ENCODE results near the gene LDLRAD3. TPM values are rescaled to one million over a fixed set of nuclear protein-coding genes. Genes with fewer than 3 reads are reported as not detected.
A peak's percentile ranks its signal among the peaks of the same experiment; 100 is the strongest.

The LDLRAD3 gene
- total RNA-seq, 2 donors from 2014 or later = 19.2 to 30.6 TPM

GRCh38 chr11:36092314-36093030 lies 148.6 kb downstream of the LDLRAD3 start:
- H3K4me1 ChIP-seq (ENCODE audit: control insufficient read depth, insufficient read depth, low read length) = peaks cover 7% of the 10 kb centered on the region
- H3K4me3 ChIP-seq (ENCODE audit: low read length) = peak overlapping the region; percentile 51
- WGBS, 2 experiments (ENCODE audit: insufficient coverage in 1 of 2, insufficient read length in 1 of 2) = 52 to 57% methylated on average over 3 to 4 of the region's 4 CpGs
- H3K9me3 ChIP-seq (ENCODE audit: control insufficient read depth, low read length) = peaks cover 27% of the 10 kb centered on the region
- no peak overlapping the region for H3K4me3 Mint-ChIP-seq
- no peak overlapping the region for H3K9ac ChIP-seq (ENCODE audit: extremely low read depth, low read length, poor library complexity, severe bottlenecking)
- peaks cover 35% of the 10 kb centered on the region for H3K4me1 Mint-ChIP-seq
- H3K36me3 ChIP-seq (ENCODE audit: control insufficient read depth, insufficient read depth, low read length) = peaks cover 34% of the 10 kb centered on the region
- H3K9me3 Mint-ChIP-seq = peaks cover 16% of the 10 kb centered on the region
- peaks cover 59% of the 10 kb centered on the region for H3K36me3 Mint-ChIP-seq (ENCODE audit: low read depth)
- peak; percentile 71 for DNase-seq
- H3K27me3 Mint-ChIP-seq (ENCODE audit: insufficient read depth) = peaks cover 10% of the 10 kb centered on the region
- no peaks in the 10 kb centered on the region for H3K27me3 ChIP-seq (ENCODE audit: control insufficient read depth, insufficient read depth, low read length, poor library complexity, severe bottlenecking)
- H3K27ac Mint-ChIP-seq = peak overlapping the region; percentile 59
- no peak for TF ChIP-seq CTCF (conservative IDR thresholded peaks at IDR 0.05)
- H3K27ac ChIP-seq (ENCODE audit: low read depth, low read length) = no peak overlapping the region

- Mint-ChIP-seq H3K27ac (no peak overlapping the region), H3K36me3 (ENCODE audit: low read depth) (peaks cover 56% of the 10 kb centered on the region), H3K4me1 (peaks cover 46% of the 10 kb centered on the region), H3K4me3 (no peak overlapping the region), H3K27me3 (ENCODE audit: insufficient read depth) (peaks cover 2% of the 10 kb centered on the region), H3K9me3 (peaks cover 16% of the 10 kb centered on the region)
- WGBS, 2 experiments (ENCODE audit: insufficient coverage in 1 of 2, insufficient read length in 1 of 2) = 95 to 100% methylated on average over 3 to 4 of the region's 4 CpGs
- peaks cover 30% of the 10 kb centered on the region for H3K36me3 ChIP-seq (ENCODE audit: control insufficient read depth, insufficient read depth, low read length)
- no peak overlapping the region for H3K9ac ChIP-seq (ENCODE audit: extremely low read depth, low read length, poor library complexity, severe bottlenecking)
- no peaks in the 10 kb centered on the region for H3K27me3 ChIP-seq (ENCODE audit: control insufficient read depth, insufficient read depth, low read length, poor library complexity, severe bottlenecking)
- peak overlapping the region; percentile 42 for H3K4me3 ChIP-seq (ENCODE audit: low read length)
- no peak for TF ChIP-seq CTCF (conservative IDR thresholded peaks at IDR 0.05)
- peaks cover 11% of the 10 kb centered on the region for H3K4me1 ChIP-seq (ENCODE audit: control insufficient read depth, insufficient read depth, low read length)
- peaks cover 27% of the 10 kb centered on the region for H3K9me3 ChIP-seq (ENCODE audit: control insufficient read depth, low read length)
- no peak overlapping the region for H3K27ac ChIP-seq (ENCODE audit: low read depth, low read length)
- peak; percentile 28 for DNase-seq
Measured at GRCh38 chr11:36093548-36093947, 149.7 kb downstream of the LDLRAD3 start.

- DNase-seq = no peak
- Histone ChIP-seq H3K9ac (ENCODE audit: extremely low read depth, low read length, poor library complexity, severe bottlenecking) (no peak overlapping the region), H3K4me1 (ENCODE audit: control insufficient read depth, insufficient read depth, low read length) (peaks cover 13% of the 10 kb centered on the region), H3K4me3 (ENCODE audit: low read length) (peak overlapping the region; percentile 42), H3K9me3 (ENCODE audit: control insufficient read depth, low read length) (peaks cover 27% of the 10 kb centered on the region), H3K27me3 (ENCODE audit: control insufficient read depth, insufficient read depth, low read length, poor library complexity, severe bottlenecking) (no peaks in the 10 kb centered on the region), H3K36me3 (ENCODE audit: control insufficient read depth, insufficient read depth, low read length) (peaks cover 30% of the 10 kb centered on the region), H3K27ac (ENCODE audit: low read depth, low read length) (no peak overlapping the region)
- no peak overlapping the region for H3K27ac Mint-ChIP-seq
- H3K9me3 Mint-ChIP-seq = peaks cover 16% of the 10 kb centered on the region
- peaks cover 51% of the 10 kb centered on the region for H3K4me1 Mint-ChIP-seq
- 94 to 100% methylated on average over 1 to 2 of the region's 2 CpGs for WGBS, 2 experiments (ENCODE audit: insufficient coverage in 1 of 2, insufficient read length in 1 of 2)
- TF ChIP-seq CTCF (conservative IDR thresholded peaks at IDR 0.05) = no peak
- H3K4me3 Mint-ChIP-seq = no peak overlapping the region
- no peaks in the 10 kb centered on the region for H3K27me3 Mint-ChIP-seq (ENCODE audit: insufficient read depth)
- H3K36me3 Mint-ChIP-seq (ENCODE audit: low read depth) = peaks cover 56% of the 10 kb centered on the region
Measured at GRCh38 chr11:36094164-36094563, 150.3 kb downstream of the LDLRAD3 start.
